ENCODE measurements around the gene CLRN1. TPM values are rescaled to one million over a fixed set of nuclear protein-coding genes. Genes with fewer than 3 reads are reported as not detected.

The CLRN1 gene
- polyA plus RNA-seq (2012; ENCODE audit: missing spikeins), result not detected

- FAIRE-seq (no peak), DNase-seq (ENCODE audit: insufficient read length) (no peak)
- TF ChIP-seq POLR2AphosphoS5 (IDR thresholded peaks at IDR 0.05; ENCODE audit: low read depth, low read length) (no peak), POLR2A (IDR thresholded peaks at IDR 0.05; ENCODE audit: low read depth, low read length) (no peak), TAF1 (IDR thresholded peaks at IDR 0.05; ENCODE audit: borderline replicate concordance, low read depth, low read length) (no peak)
These were observed at the start of gene CLRN1 for GRCh38 chr3:150972366-150973071. TSS of gene CLRN1 (minus strand) at chr3:150972727. CDS start at chr3:150972708, 19 bp downstream.

GRCh38 chr3:151016478-151016795, 43.9 kb upstream of the CLRN1 start:
- FAIRE-seq (no peak), DNase-seq (ENCODE audit: insufficient read length) (no peak)
- TF ChIP-seq POLR2AphosphoS5 (IDR thresholded peaks at IDR 0.05; ENCODE audit: low read depth, low read length), result no peak
- TF ChIP-seq TAF1 (IDR thresholded peaks at IDR 0.05; ENCODE audit: borderline replicate concordance, low read depth, low read length), result no peak
- no peak for TF ChIP-seq POLR2A (IDR thresholded peaks at IDR 0.05; ENCODE audit: low read depth, low read length)

- TF ChIP-seq POLR2AphosphoS5 (IDR thresholded peaks at IDR 0.05; ENCODE audit: low read depth, low read length) (no peak), POLR2A (IDR thresholded peaks at IDR 0.05; ENCODE audit: low read depth, low read length) (no peak), TAF1 (IDR thresholded peaks at IDR 0.05; ENCODE audit: borderline replicate concordance, low read depth, low read length) (no peak)
- no peak for FAIRE-seq
- DNase-seq (ENCODE audit: insufficient read length), result no peak
These were observed 43.4 kb upstream of the CLRN1 start for GRCh38 chr3:151015767-151016477.

GRCh38 chr3:151015181-151015580, 42.7 kb upstream of the CLRN1 start:
- TF ChIP-seq POLR2A (IDR thresholded peaks at IDR 0.05; ENCODE audit: low read depth, low read length) (no peak), POLR2AphosphoS5 (IDR thresholded peaks at IDR 0.05; ENCODE audit: low read depth, low read length) (no peak), TAF1 (IDR thresholded peaks at IDR 0.05; ENCODE audit: borderline replicate concordance, low read depth, low read length) (no peak)
- DNase-seq (ENCODE audit: insufficient read length), result no peak
- FAIRE-seq, result no peak

- FAIRE-seq (no peak), DNase-seq (ENCODE audit: insufficient read length) (no peak)
- TF ChIP-seq POLR2A (IDR thresholded peaks at IDR 0.05; ENCODE audit: low read depth, low read length), result no peak
- TF ChIP-seq POLR2AphosphoS5 (IDR thresholded peaks at IDR 0.05; ENCODE audit: low read depth, low read length), result no peak
These were observed 42.0 kb upstream of the CLRN1 start for GRCh38 chr3:151014501-151015018.

GRCh38 chr3:151012753-151013152, 40.2 kb upstream of the CLRN1 start:
- no peak for DNase-seq (ENCODE audit: insufficient read length)
- FAIRE-seq, result no peak
- no peak for TF ChIP-seq POLR2A (IDR thresholded peaks at IDR 0.05; ENCODE audit: low read depth, low read length)
- TF ChIP-seq TAF1 (IDR thresholded peaks at IDR 0.05; ENCODE audit: borderline replicate concordance, low read depth, low read length), result no peak
- no peak for TF ChIP-seq POLR2AphosphoS5 (IDR thresholded peaks at IDR 0.05; ENCODE audit: low read depth, low read length)

- DNase-seq (ENCODE audit: insufficient read length) (no peak), FAIRE-seq (no peak)
- TF ChIP-seq TAF1 (IDR thresholded peaks at IDR 0.05; ENCODE audit: borderline replicate concordance, low read depth, low read length) (no peak), POLR2AphosphoS5 (IDR thresholded peaks at IDR 0.05; ENCODE audit: low read depth, low read length) (no peak), POLR2A (IDR thresholded peaks at IDR 0.05; ENCODE audit: low read depth, low read length) (no peak)
These were observed 38.9 kb upstream of the CLRN1 start for GRCh38 chr3:151011427-151011826.

GRCh38 chr3:151009981-151010380, 37.5 kb upstream of the CLRN1 start:
- DNase-seq (ENCODE audit: insufficient read length), result no peak
- no peak for FAIRE-seq
- TF ChIP-seq TAF1 (IDR thresholded peaks at IDR 0.05; ENCODE audit: borderline replicate concordance, low read depth, low read length) (no peak), POLR2A (IDR thresholded peaks at IDR 0.05; ENCODE audit: low read depth, low read length) (no peak), POLR2AphosphoS5 (IDR thresholded peaks at IDR 0.05; ENCODE audit: low read depth, low read length) (no peak)

GRCh38 chr3:151009430-151009829, 36.9 kb upstream of the CLRN1 start:
- DNase-seq (ENCODE audit: insufficient read length) (no peak), FAIRE-seq (no peak)
- no peak for TF ChIP-seq TAF1 (IDR thresholded peaks at IDR 0.05; ENCODE audit: borderline replicate concordance, low read depth, low read length)
- TF ChIP-seq POLR2AphosphoS5 (IDR thresholded peaks at IDR 0.05; ENCODE audit: low read depth, low read length), result no peak
- TF ChIP-seq POLR2A (IDR thresholded peaks at IDR 0.05; ENCODE audit: low read depth, low read length), result no peak

GRCh38 chr3:151008699-151009098, 36.2 kb upstream of the CLRN1 start:
- FAIRE-seq (no peak), DNase-seq (ENCODE audit: insufficient read length) (no peak)
- TF ChIP-seq TAF1 (IDR thresholded peaks at IDR 0.05; ENCODE audit: borderline replicate concordance, low read depth, low read length) (no peak), POLR2A (IDR thresholded peaks at IDR 0.05; ENCODE audit: low read depth, low read length) (no peak), POLR2AphosphoS5 (IDR thresholded peaks at IDR 0.05; ENCODE audit: low read depth, low read length) (no peak)

GRCh38 chr3:151003768-151004134, 31.2 kb upstream of the CLRN1 start:
- TF ChIP-seq POLR2A (IDR thresholded peaks at IDR 0.05; ENCODE audit: low read depth, low read length) (no peak), POLR2AphosphoS5 (IDR thresholded peaks at IDR 0.05; ENCODE audit: low read depth, low read length) (no peak), TAF1 (IDR thresholded peaks at IDR 0.05; ENCODE audit: borderline replicate concordance, low read depth, low read length) (no peak)
- FAIRE-seq, result no peak
- no peak for DNase-seq (ENCODE audit: insufficient read length)

Data from GM12892 (cell line).